Brain pericyte (primary cell): ENCODE results near the gene ABHD12.

Source experiments
- DNase-seq: peaks from one replicate; pipeline ENCODE4 v3.0.0-alpha.2; 2012; ENCODE audit warnings: low read depth, low spot score

The ABHD12 gene

GRCh38 chr20:25380945-25381614, 9.6 kb downstream of the ABHD12 start:
- no peak for DNase-seq

GRCh38 chr20:25378884-25379733, 11.5 kb downstream of the ABHD12 start:
- no peak for DNase-seq

GRCh38 chr20:25378189-25378883, 12.3 kb downstream of the ABHD12 start:
- DNase-seq: no peak

- DNase-seq: no peak
Measured at GRCh38 chr20:25376886-25377285, 13.7 kb downstream of the ABHD12 start.

GRCh38 chr20:25376236-25376635, 14.4 kb downstream of the ABHD12 start:
- DNase-seq: no peak

- DNase-seq: no peak
Measured at GRCh38 chr20:25374842-25375241, 15.8 kb downstream of the ABHD12 start.

- no peak for DNase-seq
Measured at GRCh38 chr20:25372584-25373336, 17.9 kb downstream of the ABHD12 start.

- DNase-seq: no peak
Measured at GRCh38 chr20:25369971-25370370, 20.7 kb downstream of the ABHD12 start.

- no peak for DNase-seq
Measured at GRCh38 chr20:25369529-25369928, 21.1 kb downstream of the ABHD12 start.

- DNase-seq: no peak
Measured at GRCh38 chr20:25368976-25369375, 21.7 kb downstream of the ABHD12 start.

- DNase-seq: no peak
Measured at GRCh38 chr20:25368526-25368925, 22.1 kb downstream of the ABHD12 start.

- no peak for DNase-seq
Measured at GRCh38 chr20:25364879-25365699, 25.5 kb downstream of the ABHD12 start.

- no peak for DNase-seq
Measured at GRCh38 chr20:25364180-25364788, 26.4 kb downstream of the ABHD12 start.

- no peak for DNase-seq
Measured at GRCh38 chr20:25361287-25361683, 29.4 kb downstream of the ABHD12 start.

- no peak for DNase-seq
Measured at GRCh38 chr20:25360631-25361286, 29.9 kb downstream of the ABHD12 start.

- no peak for DNase-seq
Measured at GRCh38 chr20:25356271-25356933, 34.2 kb downstream of the ABHD12 start.

- no peak for DNase-seq
Measured at GRCh38 chr20:25355866-25356265, 34.8 kb downstream of the ABHD12 start.

GRCh38 chr20:25355011-25355595, 35.5 kb downstream of the ABHD12 start:
- no peak for DNase-seq
